Measurements from ENCODE around the gene CEP112. TPM values are rescaled to one million over a fixed set of nuclear protein-coding genes. Genes with fewer than 3 reads are reported as not detected.

The CEP112 gene
- total and polyA plus RNA-seq, 7 donors = 4.5 to 19.4 (median 9.7) TPM

GRCh38 chr17:66221755-66222530 is 30.0 kb upstream of the CEP112 start:
- Histone ChIP-seq H3K9me3 (no peaks in the 10 kb centered on the region), H3K4me1 (no peaks in the 10 kb centered on the region), H3K27me3 (ENCODE audit: insufficient read depth in 3 of 3, low read length in 2 of 3) (peaks cover 0 to 10% (median 3%) of the 10 kb centered on the region in 3 donors), H3K36me3 (ENCODE audit: insufficient read depth in 1 of 2, low read depth in 1 of 2) (no peaks in the 10 kb centered on the region), H3K4me3 (no peak overlapping the region), H3K27ac (no peak overlapping the region)
- TF ChIP-seq, protein P1, sequence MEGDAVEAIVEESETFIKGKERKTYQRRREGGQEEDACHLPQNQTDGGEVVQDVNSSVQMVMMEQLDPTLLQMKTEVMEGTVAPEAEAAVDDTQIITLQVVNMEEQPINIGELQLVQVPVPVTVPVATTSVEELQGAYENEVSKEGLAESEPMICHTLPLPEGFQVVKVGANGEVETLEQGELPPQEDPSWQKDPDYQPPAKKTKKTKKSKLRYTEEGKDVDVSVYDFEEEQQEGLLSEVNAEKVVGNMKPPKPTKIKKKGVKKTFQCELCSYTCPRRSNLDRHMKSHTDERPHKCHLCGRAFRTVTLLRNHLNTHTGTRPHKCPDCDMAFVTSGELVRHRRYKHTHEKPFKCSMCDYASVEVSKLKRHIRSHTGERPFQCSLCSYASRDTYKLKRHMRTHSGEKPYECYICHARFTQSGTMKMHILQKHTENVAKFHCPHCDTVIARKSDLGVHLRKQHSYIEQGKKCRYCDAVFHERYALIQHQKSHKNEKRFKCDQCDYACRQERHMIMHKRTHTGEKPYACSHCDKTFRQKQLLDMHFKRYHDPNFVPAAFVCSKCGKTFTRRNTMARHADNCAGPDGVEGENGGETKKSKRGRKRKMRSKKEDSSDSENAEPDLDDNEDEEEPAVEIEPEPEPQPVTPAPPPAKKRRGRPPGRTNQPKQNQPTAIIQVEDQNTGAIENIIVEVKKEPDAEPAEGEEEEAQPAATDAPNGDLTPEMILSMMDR (IDR thresholded peaks at IDR 0.05) = no peak
- no peak for ATAC-seq
- 83 to 87% (median 85%) methylated on average over 11 of the region's 11 CpGs for WGBS, 3 donors
- intact Hi-C loops (cut with DNase I) = no loop called here
- DNase-seq = no peak

GRCh38 chr17:66221343-66221742 is 29.4 kb upstream of the CEP112 start:
- TF ChIP-seq, protein P1 (IDR thresholded peaks at IDR 0.05) = no peak
- no peaks in the 10 kb centered on the region for H3K36me3 ChIP-seq (ENCODE audit: insufficient read depth in 1 of 2, low read depth in 1 of 2)
- H3K4me3 ChIP-seq = no peak overlapping the region
- H3K4me1 ChIP-seq = no peaks in the 10 kb centered on the region
- ATAC-seq (no peak), DNase-seq (no peak)
- intact Hi-C loops (cut with DNase I) = no loop called here
- no peaks in the 10 kb centered on the region for H3K9me3 ChIP-seq
- no peak overlapping the region for H3K27ac ChIP-seq
- peaks cover 0 to 10% (median 3%) of the 10 kb centered on the region in 3 donors for H3K27me3 ChIP-seq (ENCODE audit: insufficient read depth in 3 of 3, low read length in 2 of 3)

- Histone ChIP-seq H3K27ac (no peak overlapping the region), H3K27me3 (ENCODE audit: insufficient read depth in 3 of 3, low read length in 2 of 3) (peaks cover 0 to 10% (median 3%) of the 10 kb centered on the region in 3 donors), H3K4me1 (no peaks in the 10 kb centered on the region), H3K36me3 (ENCODE audit: insufficient read depth in 1 of 2, low read depth in 1 of 2) (no peaks in the 10 kb centered on the region), H3K4me3 (no peak overlapping the region), H3K9me3 (no peaks in the 10 kb centered on the region)
- intact Hi-C loops (cut with DNase I) = no loop called here
- WGBS, 3 donors = 64 to 72% (median 70%) methylated on average over 8 of the region's 8 CpGs
- TF ChIP-seq, protein P1 (IDR thresholded peaks at IDR 0.05) = no peak
- ATAC-seq (no peak), DNase-seq (no peak)
Measured at GRCh38 chr17:66220079-66220835, 28.3 kb upstream of the CEP112 start.

GRCh38 chr17:66215529-66215911 is 23.6 kb upstream of the CEP112 start:
- Histone ChIP-seq H3K9me3 (no peaks in the 10 kb centered on the region), H3K4me1 (no peaks in the 10 kb centered on the region), H3K36me3 (ENCODE audit: insufficient read depth in 1 of 2, low read depth in 1 of 2) (no peaks in the 10 kb centered on the region), H3K4me3 (no peak overlapping the region), H3K27me3 (ENCODE audit: insufficient read depth in 3 of 3, low read length in 2 of 3) (peaks cover 0 to 5% (median 3%) of the 10 kb centered on the region in 3 donors), H3K27ac (no peak overlapping the region)
- no peak for DNase-seq
- 63 to 83% (median 70%) methylated on average over 3 of the region's 3 CpGs for WGBS, 3 donors
- intact Hi-C loops (cut with DNase I) = no loop called here
- TF ChIP-seq, protein P1 (IDR thresholded peaks at IDR 0.05) = no peak
- no peak for ATAC-seq
